Osteocyte (in vitro differentiated cells): ENCODE measurements around the gene GALNTL6. TPM values are rescaled to one million over a fixed set of nuclear protein-coding genes. Genes with fewer than 3 reads are reported as not detected.

Experiments
- DNase-seq: peaks from one replicate; pipeline ENCODE4 v3.0.0; 2021; ENCODE audit warnings: mixed read lengths; ENCODE audit not compliant: unreplicated experiment; ENCODE audit errors: extremely low spot score
- H3K27ac Mint-ChIP-seq: one replicate; pipeline ENCODE4 v1.8.0; 2021; ENCODE audit warnings: mild to moderate bottlenecking, mixed read lengths; ENCODE audit not compliant: unreplicated experiment
- H3K27me3 Mint-ChIP-seq: one replicate; pipeline ENCODE4 v1.8.0; 2021; ENCODE audit warnings: mixed read lengths; ENCODE audit not compliant: unreplicated experiment
- H3K36me3 Mint-ChIP-seq: one replicate; pipeline ENCODE4 v1.8.0; 2021; ENCODE audit warnings: mixed read lengths; ENCODE audit not compliant: unreplicated experiment
- H3K4me1 Mint-ChIP-seq: one replicate; pipeline ENCODE4 v1.8.0; 2021; ENCODE audit warnings: mixed read lengths; ENCODE audit not compliant: unreplicated experiment
- H3K4me3 Mint-ChIP-seq: one replicate; pipeline ENCODE4 v1.8.0; 2021; ENCODE audit warnings: mild to moderate bottlenecking, moderate library complexity, mixed read lengths; ENCODE audit not compliant: unreplicated experiment
- H3K9me3 Mint-ChIP-seq: one replicate; pipeline ENCODE4 v1.8.0; 2021; ENCODE audit warnings: mixed read lengths; ENCODE audit not compliant: unreplicated experiment
- total RNA-seq: library from RNA; stranded (reverse); gene quantifications from 2 replicates; pipeline ENCODE4 v1.2.1, GENCODE V29; 2021
- TF ChIP-seq, protein P1 (sequence below): fragments of 200-600 bp; sonication (generic); IDR thresholded peaks from 2 replicates; pipeline ENCODE4 v1.5.0; 2021; ENCODE audit warnings: antibody characterized with exemption, mild to moderate bottlenecking, moderate library complexity

The GALNTL6 gene
- total RNA-seq, 1 donor from 2014 or later = not detected

DNA sequence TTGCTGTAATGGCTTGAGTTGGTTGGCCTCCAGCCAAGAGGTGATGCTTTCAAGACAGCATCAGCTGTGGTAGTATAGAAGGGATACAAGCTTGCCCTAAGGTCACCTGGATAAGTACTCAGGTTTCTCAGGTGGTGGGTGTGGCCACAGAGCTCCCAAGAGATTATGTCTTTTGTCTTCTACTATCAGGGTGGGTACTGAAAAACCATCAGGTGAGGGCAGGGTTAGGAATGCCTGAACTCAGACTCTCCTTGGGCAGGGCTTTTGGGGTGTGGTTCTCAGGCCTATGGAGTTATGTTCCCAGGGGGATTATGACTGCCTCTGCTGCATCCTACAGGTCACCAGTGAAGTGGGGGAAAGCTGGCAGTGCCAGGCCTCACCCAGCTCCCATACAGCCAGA, 700.8 kb downstream of the GALNTL6 start:
- peaks cover 4% of the 10 kb centered on the region for H3K36me3 Mint-ChIP-seq
- H3K27ac Mint-ChIP-seq = no peak overlapping the region
- peaks cover 10% of the 10 kb centered on the region for H3K9me3 Mint-ChIP-seq
- no peak overlapping the region for H3K4me3 Mint-ChIP-seq
- peaks cover 14% of the 10 kb centered on the region for H3K4me1 Mint-ChIP-seq
- H3K27me3 Mint-ChIP-seq = no peaks in the 10 kb centered on the region
- DNase-seq = no peak
- TF ChIP-seq, protein P1, sequence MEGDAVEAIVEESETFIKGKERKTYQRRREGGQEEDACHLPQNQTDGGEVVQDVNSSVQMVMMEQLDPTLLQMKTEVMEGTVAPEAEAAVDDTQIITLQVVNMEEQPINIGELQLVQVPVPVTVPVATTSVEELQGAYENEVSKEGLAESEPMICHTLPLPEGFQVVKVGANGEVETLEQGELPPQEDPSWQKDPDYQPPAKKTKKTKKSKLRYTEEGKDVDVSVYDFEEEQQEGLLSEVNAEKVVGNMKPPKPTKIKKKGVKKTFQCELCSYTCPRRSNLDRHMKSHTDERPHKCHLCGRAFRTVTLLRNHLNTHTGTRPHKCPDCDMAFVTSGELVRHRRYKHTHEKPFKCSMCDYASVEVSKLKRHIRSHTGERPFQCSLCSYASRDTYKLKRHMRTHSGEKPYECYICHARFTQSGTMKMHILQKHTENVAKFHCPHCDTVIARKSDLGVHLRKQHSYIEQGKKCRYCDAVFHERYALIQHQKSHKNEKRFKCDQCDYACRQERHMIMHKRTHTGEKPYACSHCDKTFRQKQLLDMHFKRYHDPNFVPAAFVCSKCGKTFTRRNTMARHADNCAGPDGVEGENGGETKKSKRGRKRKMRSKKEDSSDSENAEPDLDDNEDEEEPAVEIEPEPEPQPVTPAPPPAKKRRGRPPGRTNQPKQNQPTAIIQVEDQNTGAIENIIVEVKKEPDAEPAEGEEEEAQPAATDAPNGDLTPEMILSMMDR = no peak

DNA sequence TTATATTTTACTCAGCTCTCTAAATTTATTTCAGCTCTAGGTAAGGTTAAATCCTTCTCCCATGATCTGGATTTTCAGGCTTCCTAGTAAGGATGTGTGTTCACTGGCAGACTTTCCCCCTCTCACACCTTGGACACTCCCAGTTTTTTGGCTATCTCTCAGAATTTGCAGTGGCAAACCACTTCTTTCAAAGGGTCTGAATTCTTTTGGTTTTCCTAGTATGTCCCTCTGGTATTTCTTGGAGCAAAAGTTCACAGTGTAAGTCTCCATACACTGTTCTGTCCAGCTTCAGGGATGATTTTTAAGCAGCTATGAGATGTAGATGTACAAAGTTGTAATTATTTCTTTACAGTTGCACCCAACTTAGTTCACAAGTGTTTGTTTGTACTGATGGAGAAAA, 701.6 kb downstream of the GALNTL6 start:
- DNase-seq = no peak
- Mint-ChIP-seq H3K27me3 (no peaks in the 10 kb centered on the region), H3K4me3 (no peak overlapping the region), H3K27ac (no peak overlapping the region), H3K36me3 (peaks cover 4% of the 10 kb centered on the region), H3K9me3 (peaks cover 10% of the 10 kb centered on the region), H3K4me1 (peaks cover 14% of the 10 kb centered on the region)
- TF ChIP-seq, protein P1 = no peak

DNA sequence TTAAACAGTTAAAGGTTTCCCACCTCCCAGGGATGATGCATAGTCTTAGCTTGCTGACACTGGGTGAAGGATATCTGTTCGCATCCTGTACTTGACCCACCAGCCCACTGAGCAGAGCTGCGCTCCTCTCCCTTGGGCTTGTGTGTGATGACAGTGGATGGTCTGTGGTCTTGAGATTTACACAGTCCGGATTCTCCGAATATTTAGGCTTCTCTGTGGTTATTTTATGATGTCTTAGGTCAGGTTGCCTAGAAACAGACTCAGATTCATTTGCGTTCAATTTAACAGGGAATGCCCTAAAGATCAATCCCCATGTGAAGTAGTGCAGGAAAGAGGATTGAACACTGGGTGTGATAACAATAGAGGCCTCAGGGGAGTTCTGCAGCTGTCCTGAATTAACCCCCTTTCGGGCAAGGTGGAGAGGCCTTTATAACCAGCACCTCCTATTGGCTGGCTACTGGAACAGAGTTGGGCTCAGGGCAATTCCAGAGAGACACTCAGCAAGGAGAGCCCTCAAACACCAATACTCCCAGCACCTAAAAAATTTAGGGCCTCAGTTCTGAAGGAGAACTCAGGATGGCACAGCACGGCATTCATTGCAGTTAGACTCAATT, 702.2 kb downstream of the GALNTL6 start:
- Mint-ChIP-seq H3K36me3 (peaks cover 4% of the 10 kb centered on the region), H3K4me1 (peaks cover 15% of the 10 kb centered on the region), H3K27ac (no peak overlapping the region), H3K9me3 (peaks cover 10% of the 10 kb centered on the region), H3K4me3 (no peak overlapping the region), H3K27me3 (no peaks in the 10 kb centered on the region)
- no peak for DNase-seq
- TF ChIP-seq, protein P1 = no peak

DNA sequence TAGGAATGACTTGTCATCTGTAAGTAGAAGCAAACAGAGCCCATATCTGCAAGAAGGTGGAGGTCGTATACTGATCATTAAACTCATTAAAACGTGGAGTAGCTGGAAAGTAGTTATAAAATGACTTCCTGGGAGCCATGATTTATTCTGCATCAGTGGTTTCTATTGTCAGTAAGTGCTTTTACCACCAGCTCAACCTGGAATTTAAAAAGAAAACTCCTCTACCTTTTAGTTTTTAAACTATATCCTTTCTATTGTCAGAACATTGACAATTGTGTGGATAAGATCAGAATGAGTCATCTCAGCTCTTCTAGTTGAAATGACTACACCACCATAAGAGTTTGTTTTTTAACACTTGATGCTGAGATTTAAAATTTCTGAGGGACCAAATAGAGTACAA, 704.2 kb downstream of the GALNTL6 start:
- DNase-seq = no peak
- H3K36me3 Mint-ChIP-seq = peaks cover 4% of the 10 kb centered on the region
- no peaks in the 10 kb centered on the region for H3K27me3 Mint-ChIP-seq
- no peak overlapping the region for H3K4me3 Mint-ChIP-seq
- peaks cover 10% of the 10 kb centered on the region for H3K9me3 Mint-ChIP-seq
- no peak overlapping the region for H3K27ac Mint-ChIP-seq
- TF ChIP-seq, protein P1 = no peak
- peaks cover 28% of the 10 kb centered on the region for H3K4me1 Mint-ChIP-seq

DNA sequence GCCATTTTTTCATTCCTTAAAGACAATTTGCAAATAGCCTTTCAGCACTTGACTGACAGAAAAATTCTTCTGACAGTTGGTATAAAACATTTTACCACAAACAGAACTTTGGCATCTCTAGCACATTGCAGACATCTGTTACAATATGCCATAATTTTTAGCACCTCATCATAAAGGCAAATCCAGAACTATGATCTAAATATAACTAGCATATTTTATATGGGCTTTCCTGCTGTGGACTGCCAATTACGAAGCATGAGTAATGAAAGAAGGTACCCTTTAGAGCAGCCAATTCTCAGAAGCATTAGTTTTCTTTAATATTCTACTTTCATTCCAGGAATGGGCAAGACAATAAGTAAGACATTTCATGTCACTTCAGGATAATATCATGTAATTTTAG, 708.0 kb downstream of the GALNTL6 start:
- TF ChIP-seq, protein P1 = no peak
- H3K36me3 Mint-ChIP-seq = no peaks in the 10 kb centered on the region
- H3K9me3 Mint-ChIP-seq = no peaks in the 10 kb centered on the region
- no peak overlapping the region for H3K4me3 Mint-ChIP-seq
- H3K27me3 Mint-ChIP-seq = no peaks in the 10 kb centered on the region
- H3K27ac Mint-ChIP-seq = no peak overlapping the region
- H3K4me1 Mint-ChIP-seq = peaks cover 14% of the 10 kb centered on the region
- no peak for DNase-seq
